Measurements from ENCODE around the gene CXCL17. TPM values are rescaled to one million over a fixed set of nuclear protein-coding genes. Genes with fewer than 3 reads are reported as not detected.

CXCL17 gene
- total RNA-seq, 1 donor from 2014 or later = not detected

GRCh38 chr19:42480335-42481095 lies 37.8 kb upstream of the CXCL17 start:
- H3K36me3 Mint-ChIP-seq (ENCODE audit: unreplicated experiment) = no peaks in the 10 kb centered on the region

GRCh38 chr19:42479736-42480135 lies 37.0 kb upstream of the CXCL17 start:
- no peak overlapping the region for H3K4me3 Mint-ChIP-seq (ENCODE audit: unreplicated experiment)
- no peaks in the 10 kb centered on the region for H3K4me1 Mint-ChIP-seq (ENCODE audit: low read depth, unreplicated experiment)
- H3K36me3 Mint-ChIP-seq (ENCODE audit: unreplicated experiment) = no peaks in the 10 kb centered on the region
- H3K9me3 Mint-ChIP-seq (ENCODE audit: unreplicated experiment) = peaks cover 2% of the 10 kb centered on the region
- no peaks in the 10 kb centered on the region for H3K27me3 Mint-ChIP-seq (ENCODE audit: unreplicated experiment)
- DNase-seq = no peak
- TF ChIP-seq CTCF (IDR thresholded peaks at IDR 0.05; ENCODE audit: partially characterized antibody, unreplicated experiment) = no peak
- no peak overlapping the region for H3K27ac Mint-ChIP-seq (ENCODE audit: unreplicated experiment)

More at GRCh38 chr19:42480335-42481095, 37.8 kb upstream of the CXCL17 start:
- no peak overlapping the region for H3K4me3 Mint-ChIP-seq (ENCODE audit: unreplicated experiment)
- no peaks in the 10 kb centered on the region for H3K4me1 Mint-ChIP-seq (ENCODE audit: low read depth, unreplicated experiment)
- no peak overlapping the region for H3K27ac Mint-ChIP-seq (ENCODE audit: unreplicated experiment)
- H3K27me3 Mint-ChIP-seq (ENCODE audit: unreplicated experiment) = no peaks in the 10 kb centered on the region
- no peak for DNase-seq
- H3K9me3 Mint-ChIP-seq (ENCODE audit: unreplicated experiment) = no peaks in the 10 kb centered on the region
- no peak for TF ChIP-seq CTCF (IDR thresholded peaks at IDR 0.05; ENCODE audit: partially characterized antibody, unreplicated experiment)

- Mint-ChIP-seq H3K36me3 (ENCODE audit: unreplicated experiment) (no peaks in the 10 kb centered on the region), H3K27me3 (ENCODE audit: unreplicated experiment) (no peaks in the 10 kb centered on the region), H3K27ac (ENCODE audit: unreplicated experiment) (no peak overlapping the region), H3K4me3 (ENCODE audit: unreplicated experiment) (no peak overlapping the region), H3K9me3 (ENCODE audit: unreplicated experiment) (peaks cover 2% of the 10 kb centered on the region), H3K4me1 (ENCODE audit: low read depth, unreplicated experiment) (no peaks in the 10 kb centered on the region)
- no peak for TF ChIP-seq CTCF (IDR thresholded peaks at IDR 0.05; ENCODE audit: partially characterized antibody, unreplicated experiment)
- no peak for DNase-seq
Observed at GRCh38 chr19:42478765-42479311, 36.1 kb upstream of the CXCL17 start.

- Mint-ChIP-seq H3K27me3 (ENCODE audit: unreplicated experiment) (no peaks in the 10 kb centered on the region), H3K9me3 (ENCODE audit: unreplicated experiment) (peaks cover 2% of the 10 kb centered on the region), H3K4me3 (ENCODE audit: unreplicated experiment) (no peak overlapping the region), H3K36me3 (ENCODE audit: unreplicated experiment) (no peaks in the 10 kb centered on the region), H3K27ac (ENCODE audit: unreplicated experiment) (no peak overlapping the region), H3K4me1 (ENCODE audit: low read depth, unreplicated experiment) (no peaks in the 10 kb centered on the region)
- no peak for TF ChIP-seq CTCF (IDR thresholded peaks at IDR 0.05; ENCODE audit: partially characterized antibody, unreplicated experiment)
- no peak for DNase-seq
Observed at GRCh38 chr19:42477933-42478332, 35.2 kb upstream of the CXCL17 start.

- Mint-ChIP-seq H3K27ac (ENCODE audit: unreplicated experiment) (no peak overlapping the region), H3K9me3 (ENCODE audit: unreplicated experiment) (peaks cover 2% of the 10 kb centered on the region), H3K4me1 (ENCODE audit: low read depth, unreplicated experiment) (no peaks in the 10 kb centered on the region), H3K27me3 (ENCODE audit: unreplicated experiment) (no peaks in the 10 kb centered on the region), H3K4me3 (ENCODE audit: unreplicated experiment) (no peak overlapping the region), H3K36me3 (ENCODE audit: unreplicated experiment) (no peaks in the 10 kb centered on the region)
- no peak for TF ChIP-seq CTCF (IDR thresholded peaks at IDR 0.05; ENCODE audit: partially characterized antibody, unreplicated experiment)
- no peak for DNase-seq
Observed at GRCh38 chr19:42477117-42477516, 34.4 kb upstream of the CXCL17 start.

Measured in glutamatergic neuron (in vitro differentiated cells).